Measurements from ENCODE around the gene PRM2.
"Not testable (repeated sequence)": the region's sequence is repeated elsewhere in the genome, so short reads cannot be mapped to it uniquely, and the experiment has no call there.

Gene PRM2

DNA sequence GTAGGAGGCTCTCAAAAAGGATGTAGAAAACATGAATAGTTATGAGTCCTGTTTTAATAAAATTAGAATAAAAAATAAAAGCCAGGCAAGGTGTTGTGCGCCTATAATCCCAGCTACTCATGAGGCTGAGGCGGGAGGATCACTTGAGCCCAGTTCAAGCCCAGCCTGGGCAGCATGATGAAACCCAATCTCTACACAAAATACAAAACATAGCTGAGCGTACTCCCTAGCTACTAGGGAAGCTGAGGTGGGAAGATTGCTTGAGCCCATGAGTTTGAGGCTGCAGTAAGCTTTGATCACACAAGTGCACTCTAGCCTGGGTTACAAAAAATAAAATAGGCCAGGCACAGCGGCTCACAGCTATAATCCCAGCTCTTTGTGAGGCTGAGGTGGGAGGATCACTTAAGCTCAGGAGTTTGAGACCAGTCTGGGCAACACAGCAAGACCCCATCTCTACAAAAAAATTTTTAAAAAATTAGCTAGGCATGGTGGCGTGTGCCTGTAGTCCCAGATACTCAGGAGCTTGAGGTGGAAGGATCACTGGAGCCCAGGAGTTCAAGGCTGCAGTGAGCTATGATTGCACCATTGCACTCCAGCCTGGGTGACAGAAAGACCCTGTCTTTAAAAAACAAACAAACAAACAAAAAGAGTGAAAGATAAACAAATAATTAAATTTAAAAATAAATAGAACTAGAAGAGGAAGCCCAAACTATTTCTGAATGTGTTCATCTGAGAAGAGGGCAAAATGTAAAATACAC, 22.0 kb upstream of the PRM2 start:
- H3K4me3 Mint-ChIP-seq: peak overlapping the region; percentile 47
- no peak overlapping the region for H3K27ac Mint-ChIP-seq
- H3K36me3 Mint-ChIP-seq: no peaks in the 10 kb centered on the region
- H3K4me1 Mint-ChIP-seq: peaks cover 12% of the 10 kb centered on the region
- H3K9me3 Mint-ChIP-seq: no peaks in the 10 kb centered on the region
- no peak for ATAC-seq
- no peak for DNase-seq (ENCODE audit: low spot score in 2 of 2)

DNA sequence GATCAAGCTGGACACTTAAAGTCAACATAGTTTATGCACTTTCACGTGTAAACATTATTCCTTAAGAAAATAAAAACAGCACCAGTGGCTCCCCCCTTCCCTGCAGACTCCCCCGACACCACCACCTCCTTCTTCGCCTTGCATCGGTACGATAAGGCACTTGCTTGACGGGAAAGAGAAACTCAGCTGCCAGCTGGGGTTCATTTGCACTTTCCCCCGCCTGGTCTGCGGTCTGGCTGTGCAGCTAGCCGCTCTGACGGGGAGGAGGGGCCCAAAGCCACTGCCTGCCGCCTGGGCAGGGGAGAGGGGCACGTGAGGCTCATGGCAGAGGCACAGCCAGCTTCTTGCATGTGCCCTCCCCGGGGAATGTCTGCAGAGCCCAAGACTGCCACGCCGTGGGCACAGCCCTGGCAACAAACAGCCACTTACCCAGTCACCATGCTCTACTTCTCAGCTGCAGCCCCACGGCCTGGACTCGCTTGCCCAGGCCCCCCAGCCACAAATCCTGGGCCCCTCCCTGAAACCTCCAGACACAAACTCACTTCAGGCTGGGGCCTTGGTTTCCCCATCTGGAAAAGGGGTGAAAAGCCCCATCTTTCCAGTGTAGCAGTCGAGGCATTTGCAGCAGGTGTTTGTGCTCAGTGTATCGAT, 21.3 kb upstream of the PRM2 start:
- DNase-seq (ENCODE audit: low spot score in 2 of 2): peak; percentile 26 to 81
- Mint-ChIP-seq H3K4me3 (peak overlapping the region; percentile 47), H3K4me1 (peaks cover 12% of the 10 kb centered on the region), H3K9me3 (no peaks in the 10 kb centered on the region), H3K36me3 (no peaks in the 10 kb centered on the region), H3K27ac (no peak overlapping the region)
- peak; percentile 85 for ATAC-seq

DNA sequence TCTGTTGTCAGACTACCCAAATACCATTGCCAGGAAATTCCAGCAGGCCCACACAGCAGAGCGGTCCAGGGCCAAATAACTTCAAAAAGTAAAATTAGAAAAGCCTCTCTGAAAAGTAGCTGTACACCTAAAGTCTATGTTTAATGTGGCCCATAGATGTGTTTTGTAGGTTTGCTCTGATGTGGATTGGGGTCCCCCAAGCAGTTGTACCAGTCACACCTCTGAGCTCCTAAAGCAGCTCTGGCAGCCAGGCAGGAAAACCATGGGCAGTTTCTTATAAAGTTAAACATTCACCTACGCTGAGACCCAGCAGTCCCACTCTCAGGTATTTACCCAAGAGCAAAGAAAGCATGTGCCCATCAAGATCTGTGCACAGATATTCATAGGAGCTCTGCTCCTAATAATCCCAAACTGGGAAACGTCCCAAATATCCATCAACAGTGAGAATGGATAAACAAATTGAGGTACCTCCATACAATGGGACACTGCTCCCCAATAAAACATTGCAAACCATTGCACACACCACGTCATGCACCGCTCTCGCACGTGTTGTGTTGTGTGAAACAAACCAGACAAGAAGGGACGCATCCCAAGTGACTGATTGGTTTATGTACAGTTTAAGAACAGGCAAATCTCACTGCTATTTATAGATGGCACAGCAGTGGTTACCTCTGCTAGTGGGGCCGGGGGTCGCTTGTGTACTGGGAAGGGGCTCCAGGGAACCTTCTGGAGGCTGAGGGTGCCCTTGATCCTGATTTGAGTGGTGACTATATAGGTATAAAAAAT, 20.6 kb upstream of the PRM2 start:
- peaks cover 12% of the 10 kb centered on the region for H3K4me1 Mint-ChIP-seq
- H3K9me3 Mint-ChIP-seq: no peaks in the 10 kb centered on the region
- H3K27ac Mint-ChIP-seq: no peak overlapping the region
- DNase-seq (ENCODE audit: low spot score in 2 of 2) (no peak), ATAC-seq (peak; percentile 9)
- peak overlapping the region; percentile 47 for H3K4me3 Mint-ChIP-seq
- H3K36me3 Mint-ChIP-seq: no peaks in the 10 kb centered on the region

DNA sequence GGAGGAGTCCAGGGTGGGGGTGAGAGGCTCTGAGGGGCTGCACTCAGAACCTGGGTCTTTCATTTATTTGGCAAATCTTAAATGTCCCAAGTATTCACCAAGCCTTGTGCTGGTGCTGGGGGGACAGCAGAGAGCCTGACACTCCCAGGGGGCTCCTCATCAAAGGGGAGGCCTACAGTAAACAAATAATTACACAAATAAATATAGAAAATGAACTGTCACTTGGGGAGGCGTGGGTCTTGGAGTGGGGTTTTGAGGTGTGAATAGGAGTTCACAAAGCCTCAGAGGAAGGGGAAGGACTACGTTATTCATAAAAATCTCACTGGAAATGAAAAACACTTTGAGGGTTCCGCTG, 20.0 kb upstream of the PRM2 start:
- DNase-seq (ENCODE audit: low spot score in 2 of 2) (no peak), ATAC-seq (no peak)
- Mint-ChIP-seq H3K27ac (no peak overlapping the region), H3K4me1 (peaks cover 12% of the 10 kb centered on the region), H3K36me3 (no peaks in the 10 kb centered on the region), H3K4me3 (no peak overlapping the region), H3K9me3 (no peaks in the 10 kb centered on the region)

DNA sequence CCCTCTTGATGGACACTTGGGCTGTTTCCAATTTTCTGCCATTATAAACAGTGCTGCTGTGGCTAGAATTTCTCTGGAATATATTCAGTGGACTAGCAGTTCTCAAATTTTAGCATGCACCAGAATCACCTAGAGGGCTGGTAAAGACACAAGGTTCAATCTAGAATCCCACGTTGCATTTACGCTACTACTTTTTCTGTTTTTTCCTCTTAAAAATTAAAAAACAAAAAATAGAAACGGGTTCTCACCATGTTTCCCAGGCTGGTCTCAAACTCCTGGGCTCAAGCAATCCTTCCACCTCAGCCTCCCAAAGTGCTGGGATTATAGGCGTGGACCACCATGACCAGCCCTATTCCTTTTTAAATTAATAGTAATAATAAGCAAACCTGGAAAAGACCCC, 19.4 kb upstream of the PRM2 start:
- ATAC-seq: no peak
- Mint-ChIP-seq H3K9me3 (no peaks in the 10 kb centered on the region), H3K4me3 (no peak overlapping the region), H3K27ac (no peak overlapping the region), H3K4me1 (peaks cover 12% of the 10 kb centered on the region), H3K36me3 (no peaks in the 10 kb centered on the region)
- DNase-seq (ENCODE audit: low spot score in 2 of 2): no peak

DNA sequence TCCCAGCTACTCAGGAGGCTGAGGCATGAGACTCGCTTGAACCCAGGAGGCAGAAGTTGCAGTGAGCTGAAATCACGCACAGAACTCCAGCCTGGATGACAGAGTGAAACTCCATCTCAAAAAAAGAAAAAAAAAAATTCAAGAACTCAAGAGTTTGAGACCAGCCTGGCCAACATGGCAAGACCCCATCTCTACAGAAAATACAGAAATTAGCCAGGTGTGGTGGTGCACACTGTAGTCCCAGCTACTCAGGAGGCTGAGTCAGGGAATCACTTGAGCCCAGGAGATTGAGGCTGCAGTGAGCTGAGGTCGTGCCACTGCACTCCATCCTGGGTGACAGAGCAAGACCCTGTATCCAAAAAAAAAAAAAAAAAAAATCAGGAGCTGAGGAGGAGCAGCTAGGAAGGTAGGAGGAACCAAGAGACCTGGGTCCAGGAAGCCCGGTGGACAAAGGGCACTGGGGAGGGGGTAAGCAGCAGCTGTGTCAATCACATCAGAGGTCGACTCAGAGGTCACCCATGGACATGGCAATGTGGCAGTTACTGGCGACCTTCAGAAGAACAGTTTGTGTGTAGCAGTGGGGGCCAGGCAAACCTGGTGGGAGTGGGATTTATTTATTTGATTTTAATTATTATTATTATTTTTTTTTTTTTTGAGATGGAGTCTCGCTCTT, 15.9 kb upstream of the PRM2 start:
- H3K36me3 Mint-ChIP-seq: no peaks in the 10 kb centered on the region
- no peaks in the 10 kb centered on the region for H3K9me3 Mint-ChIP-seq
- H3K4me1 Mint-ChIP-seq: peaks cover 6% of the 10 kb centered on the region
- ATAC-seq (no peak), DNase-seq (ENCODE audit: low spot score in 2 of 2) (no peak)
- H3K4me3 Mint-ChIP-seq: no peak overlapping the region
- H3K27ac Mint-ChIP-seq: no peak overlapping the region

DNA sequence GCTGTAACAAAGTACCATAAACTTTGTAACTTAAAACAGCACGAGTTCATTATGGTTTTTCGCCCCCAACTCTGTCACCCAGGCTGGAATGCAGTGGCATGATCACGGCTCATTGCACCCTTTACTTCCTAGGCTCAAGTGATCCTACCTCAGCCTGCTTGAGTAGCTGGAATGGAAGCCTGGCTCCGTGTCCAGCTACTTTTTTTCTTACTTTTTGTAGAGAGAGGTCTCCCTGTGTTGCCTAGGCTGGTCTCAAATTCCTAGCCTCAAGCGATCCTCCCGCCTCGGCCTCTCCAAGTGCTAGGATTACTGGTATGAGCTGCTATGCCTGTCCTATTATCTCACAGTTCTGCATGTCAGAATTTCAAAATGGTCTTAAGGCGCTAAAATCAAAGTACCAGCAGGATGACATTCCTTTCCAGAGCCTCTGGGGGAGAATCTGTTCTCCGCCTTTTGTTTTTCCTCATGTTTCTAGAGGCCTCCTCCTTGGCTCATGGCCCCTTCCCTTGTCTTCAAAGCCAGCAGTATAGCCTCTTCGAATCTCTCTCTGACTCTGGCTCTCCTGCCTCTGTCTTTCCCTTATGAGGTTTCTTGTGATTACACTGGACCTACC, 14.9 kb upstream of the PRM2 start:
- Mint-ChIP-seq H3K4me1 (peaks cover 10% of the 10 kb centered on the region), H3K9me3 (no peaks in the 10 kb centered on the region), H3K4me3 (no peak overlapping the region), H3K36me3 (no peaks in the 10 kb centered on the region), H3K27ac (no peak overlapping the region)
- no peak for ATAC-seq
- DNase-seq (ENCODE audit: low spot score in 2 of 2): no peak

DNA sequence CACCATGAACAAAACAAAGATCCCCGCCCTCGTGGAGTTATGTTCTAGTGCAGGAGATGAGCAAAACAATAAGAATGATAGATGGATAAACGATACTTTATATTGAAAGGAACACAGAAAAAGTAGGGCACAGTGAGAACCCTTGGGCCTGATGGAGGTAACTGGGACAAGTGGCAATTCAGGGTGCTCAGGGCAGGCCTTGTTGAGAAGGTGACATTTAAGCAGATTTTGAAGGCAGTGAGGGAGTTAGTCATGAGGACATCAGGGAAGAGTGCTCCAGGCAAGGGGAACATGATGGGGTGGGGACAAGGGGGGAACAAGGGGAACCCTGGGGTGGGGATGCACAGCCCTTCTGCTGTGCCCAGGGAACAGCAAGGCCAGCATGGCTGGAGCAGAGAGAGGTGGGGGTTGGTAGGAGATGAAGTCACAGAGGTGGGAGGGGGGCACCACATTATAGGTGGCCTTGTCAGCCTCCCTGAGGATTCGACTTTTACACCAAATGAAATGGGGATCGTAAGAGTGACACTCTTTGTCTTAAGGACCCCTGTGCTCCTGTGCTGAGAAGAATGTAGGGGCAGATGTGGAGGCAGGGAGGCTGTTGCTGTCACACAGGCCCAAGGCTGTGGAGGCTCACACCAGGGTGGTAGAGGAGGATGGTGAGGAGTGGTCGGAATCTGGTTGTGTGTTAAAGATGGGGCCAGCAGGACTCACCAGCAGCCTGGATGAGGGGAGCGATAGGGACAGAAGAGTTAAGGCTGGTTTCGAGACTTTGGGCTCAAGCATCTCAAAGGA, 14.0 kb upstream of the PRM2 start:
- no peak for ATAC-seq
- no peak overlapping the region for H3K27ac Mint-ChIP-seq
- no peaks in the 10 kb centered on the region for H3K36me3 Mint-ChIP-seq
- peaks cover 19% of the 10 kb centered on the region for H3K4me1 Mint-ChIP-seq
- H3K4me3 Mint-ChIP-seq: no peak overlapping the region
- no peaks in the 10 kb centered on the region for H3K9me3 Mint-ChIP-seq
- DNase-seq (ENCODE audit: low spot score in 2 of 2): no peak

DNA sequence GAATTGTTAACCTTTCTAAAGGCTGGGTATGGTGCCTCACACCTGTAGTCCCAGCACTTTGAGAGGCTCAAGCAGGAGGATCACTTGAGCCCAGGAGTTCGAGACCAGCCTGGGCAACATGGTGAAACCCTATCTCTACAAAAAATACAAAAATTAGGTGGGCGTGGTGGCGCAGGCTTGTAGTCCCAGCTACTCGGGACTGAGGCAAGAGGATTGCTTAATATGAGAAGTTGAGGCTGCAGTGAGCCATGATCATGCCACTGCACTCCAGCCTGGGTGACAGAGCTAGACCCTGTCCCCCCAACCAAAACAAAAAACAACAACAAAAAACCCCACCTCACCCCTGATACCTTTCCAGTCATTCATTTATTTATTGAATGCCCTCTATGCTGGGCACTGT, 13.4 kb upstream of the PRM2 start:
- peaks cover 19% of the 10 kb centered on the region for H3K4me1 Mint-ChIP-seq
- H3K36me3 Mint-ChIP-seq; H3K27ac Mint-ChIP-seq; H3K9me3 Mint-ChIP-seq; ATAC-seq; DNase-seq (ENCODE audit: low spot score in 2 of 2); H3K4me3 Mint-ChIP-seq: not testable (repeated sequence)

DNA sequence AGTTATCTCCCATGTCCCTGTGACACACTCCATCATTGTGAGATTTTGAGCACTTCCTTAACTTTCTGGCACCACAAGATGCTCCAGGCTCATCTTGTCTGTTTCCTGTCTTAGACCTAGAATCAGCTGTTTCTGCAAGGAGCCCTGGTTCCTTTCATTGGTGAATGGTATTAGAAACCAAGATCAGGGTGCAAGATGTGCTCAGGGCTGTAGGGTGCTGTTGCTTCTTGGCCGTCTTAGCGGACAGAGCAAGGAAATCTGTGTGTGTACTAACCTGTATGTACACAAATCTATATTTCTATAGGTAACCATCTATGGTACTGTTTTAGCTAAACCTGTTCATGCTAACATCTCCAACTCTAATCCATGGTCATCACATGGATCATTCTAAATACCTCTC, 12.9 kb upstream of the PRM2 start:
- Mint-ChIP-seq H3K36me3 (no peaks in the 10 kb centered on the region), H3K4me1 (peaks cover 19% of the 10 kb centered on the region), H3K9me3 (no peaks in the 10 kb centered on the region), H3K27ac (no peak overlapping the region), H3K4me3 (no peak overlapping the region)
- no peak for ATAC-seq
- no peak for DNase-seq (ENCODE audit: low spot score in 2 of 2)

DNA sequence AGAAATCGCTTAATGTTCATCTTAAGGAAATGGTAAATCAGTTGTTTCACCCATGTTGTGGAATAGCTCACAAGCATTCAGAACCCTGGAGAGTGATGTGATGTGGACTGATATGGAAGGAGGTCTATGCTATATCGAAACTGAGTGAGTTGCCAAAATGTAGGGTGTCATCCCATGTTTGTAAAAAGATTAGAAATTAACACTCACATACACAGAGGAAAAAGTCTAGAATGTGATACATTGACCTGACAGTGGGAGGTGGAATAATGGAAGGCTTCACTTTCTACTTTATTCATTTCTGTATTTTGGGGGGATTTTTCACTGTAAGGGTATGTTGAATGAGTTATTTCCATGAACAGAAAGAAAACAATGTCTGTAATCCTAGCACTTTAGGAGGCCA, 9.6 kb upstream of the PRM2 start:
- peaks cover 19% of the 10 kb centered on the region for H3K4me1 Mint-ChIP-seq
- H3K36me3 Mint-ChIP-seq: no peaks in the 10 kb centered on the region
- peak; percentile 74 for ATAC-seq
- no peaks in the 10 kb centered on the region for H3K9me3 Mint-ChIP-seq
- peak overlapping the region; percentile 21 for H3K4me3 Mint-ChIP-seq
- no peak for DNase-seq (ENCODE audit: low spot score in 2 of 2)
- H3K27ac Mint-ChIP-seq: no peak overlapping the region

DNA sequence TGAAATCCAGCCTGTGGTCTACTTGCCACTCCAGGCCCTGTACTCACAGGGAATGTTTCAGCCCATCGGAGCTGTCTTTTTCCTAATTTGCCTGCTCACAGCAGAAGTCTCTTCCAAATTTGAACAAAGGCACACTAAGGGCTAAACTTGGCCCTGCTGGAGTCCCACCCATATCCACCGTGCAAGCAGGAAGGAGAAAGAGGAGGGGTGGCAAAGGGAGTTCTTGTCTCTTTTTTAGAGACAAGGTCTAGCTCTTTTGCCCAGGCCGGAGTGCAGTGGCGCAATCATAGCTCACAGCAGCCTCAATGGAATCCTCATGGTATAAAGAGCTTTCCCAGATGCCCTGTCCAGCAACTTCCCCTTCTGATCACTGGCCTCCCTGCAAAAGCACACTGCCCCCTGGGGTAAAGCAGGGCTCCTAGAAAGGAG, 7.6 kb upstream of the PRM2 start:
- Mint-ChIP-seq H3K4me3 (no peak overlapping the region), H3K9me3 (no peaks in the 10 kb centered on the region), H3K36me3 (no peaks in the 10 kb centered on the region), H3K4me1 (peaks cover 19% of the 10 kb centered on the region), H3K27ac (no peak overlapping the region)
- ATAC-seq (no peak), DNase-seq (ENCODE audit: low spot score in 2 of 2) (no peak)

DNA sequence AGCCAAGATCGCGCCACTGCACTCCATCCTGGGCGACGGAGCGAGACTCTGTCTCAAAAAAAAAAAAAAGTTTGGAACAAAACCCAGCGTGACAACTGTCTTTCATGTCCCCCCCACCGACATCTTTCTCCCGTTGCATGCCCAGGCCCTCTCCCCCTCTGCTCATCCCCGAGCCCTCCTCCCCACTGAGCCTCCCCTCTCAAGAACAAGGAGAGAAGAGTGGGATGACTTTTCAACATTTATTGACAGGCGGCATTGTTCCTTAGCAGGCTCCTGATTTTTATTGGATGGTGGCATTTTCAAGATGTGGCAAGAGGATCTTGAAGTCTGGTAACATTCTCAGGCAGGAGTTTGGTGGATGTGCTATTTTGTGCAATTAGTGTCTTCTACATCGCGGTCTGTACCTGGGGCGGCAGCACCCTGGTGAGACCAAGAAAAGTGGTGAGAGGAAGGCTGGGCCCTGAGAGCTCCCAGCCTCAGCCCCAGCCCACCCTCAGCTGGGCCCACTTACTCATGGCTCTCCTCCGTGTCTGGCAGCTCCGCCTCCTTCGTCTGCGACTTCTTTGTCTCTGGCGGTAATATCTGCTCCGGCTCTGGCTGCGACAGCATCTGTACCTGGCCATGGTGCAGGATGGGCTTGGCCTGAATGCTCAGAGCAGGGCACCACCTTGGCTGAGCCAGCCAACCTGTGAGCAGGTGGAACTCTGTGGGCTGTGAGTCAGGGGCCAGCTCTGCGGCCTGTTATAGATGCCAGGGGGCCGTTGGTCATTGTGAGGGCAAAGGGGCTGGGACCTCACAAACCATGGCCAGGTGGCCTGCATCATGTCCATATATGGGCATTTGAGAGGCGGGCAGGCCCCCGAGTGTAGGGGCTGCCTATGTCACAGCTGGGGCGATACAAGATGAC, 4.6 kb upstream of the PRM2 start, which contains the start of gene PRM1:
Gene PRM1 (minus strand): TSS at position 715 of the 907 bp plus-strand sequence. CDS start 92 bp downstream, at position 623.
- peaks cover 6% of the 10 kb centered on the region for H3K4me1 Mint-ChIP-seq
- H3K4me3 Mint-ChIP-seq: no peak within 1 kb of the TSS
- H3K36me3 Mint-ChIP-seq: no peaks in the 10 kb centered on the region
- no peak for DNase-seq (ENCODE audit: low spot score in 2 of 2)
- no peak for ATAC-seq
- no peak within 1 kb of the TSS for H3K27ac Mint-ChIP-seq
- H3K9me3 Mint-ChIP-seq: no peaks in the 10 kb centered on the region

Data from stimulated activated effector memory CD8-positive, alpha-beta T cell treated with anti-CD3 and anti-CD28 coated beads, Interleukin-12 subunit alpha, Interleukin-12 subunit beta, amount 100 ng/mL, for 72 hours (primary cell).